Fibroblast of villous mesenchyme (primary cell): Measurements from ENCODE around the gene CHMP1B. TPM values are rescaled to one million over a fixed set of nuclear protein-coding genes. Genes with fewer than 3 reads are reported as not detected.

Experiments used
- DNase-seq: peaks from one replicate; pipeline ENCODE4 v3.0.0-alpha.2; 2010; ENCODE audit warnings: low read depth
- H3K4me3 ChIP-seq: 2 replicates; pipeline ENCODE4 v1.5.1; 2011; ENCODE audit warnings: low read depth, mild to moderate bottlenecking, low read length
- CTCF ChIP-seq: IDR thresholded peaks from 2 replicates; pipeline ENCODE4 v1.5.1; 2012; ENCODE audit warnings: low read depth, mild to moderate bottlenecking, low read length; ENCODE audit not compliant: insufficient read depth
- total RNA-seq: library from RNA; depleted of rRNA; stranded (reverse); fragments of >200 nt; gene quantifications from 2 replicates; pipeline ENCODE4 v1.2.3, GENCODE V29; 2012

CHMP1B gene
- total RNA-seq, 1 donor, result 40.6 TPM

GRCh38 chr18:11821208-11821607, 30.0 kb upstream of the CHMP1B start:
- TF ChIP-seq CTCF, result no peak
- no peak for DNase-seq

GRCh38 chr18:11821643-11822237, 29.5 kb upstream of the CHMP1B start:
- no peak for TF ChIP-seq CTCF
- no peak for DNase-seq
- no peak overlapping the region for H3K4me3 ChIP-seq

More at GRCh38 chr18:11821208-11821607, 30.0 kb upstream of the CHMP1B start:
- no peak overlapping the region for H3K4me3 ChIP-seq

GRCh38 chr18:11823545-11823944, 27.7 kb upstream of the CHMP1B start:
- TF ChIP-seq CTCF, result no peak
- no peak for DNase-seq
- no peak overlapping the region for H3K4me3 ChIP-seq

DNA sequence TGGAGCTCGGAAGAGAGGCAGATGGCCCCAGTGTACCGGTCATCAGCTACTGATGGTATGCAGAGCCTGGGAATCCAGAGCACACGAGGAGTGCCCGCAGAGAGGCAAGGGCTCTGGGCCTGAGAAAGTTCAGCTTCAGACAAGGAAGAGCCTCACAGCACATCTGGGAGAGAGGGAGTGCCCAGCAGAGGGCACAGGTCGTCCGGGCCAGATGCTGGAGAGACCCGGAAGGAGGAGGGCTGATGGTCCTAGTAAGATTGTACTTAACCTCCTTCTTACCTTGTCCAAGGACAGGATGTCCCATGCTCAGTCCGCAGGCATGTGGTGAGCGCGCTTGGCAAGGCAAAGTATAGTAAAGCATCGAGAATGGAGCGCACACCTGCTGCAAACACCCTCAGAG, 24.4 kb upstream of the CHMP1B start:
- peak; percentile 16 for TF ChIP-seq CTCF
- no peak overlapping the region for H3K4me3 ChIP-seq
- peak; percentile 11 for DNase-seq

DNA sequence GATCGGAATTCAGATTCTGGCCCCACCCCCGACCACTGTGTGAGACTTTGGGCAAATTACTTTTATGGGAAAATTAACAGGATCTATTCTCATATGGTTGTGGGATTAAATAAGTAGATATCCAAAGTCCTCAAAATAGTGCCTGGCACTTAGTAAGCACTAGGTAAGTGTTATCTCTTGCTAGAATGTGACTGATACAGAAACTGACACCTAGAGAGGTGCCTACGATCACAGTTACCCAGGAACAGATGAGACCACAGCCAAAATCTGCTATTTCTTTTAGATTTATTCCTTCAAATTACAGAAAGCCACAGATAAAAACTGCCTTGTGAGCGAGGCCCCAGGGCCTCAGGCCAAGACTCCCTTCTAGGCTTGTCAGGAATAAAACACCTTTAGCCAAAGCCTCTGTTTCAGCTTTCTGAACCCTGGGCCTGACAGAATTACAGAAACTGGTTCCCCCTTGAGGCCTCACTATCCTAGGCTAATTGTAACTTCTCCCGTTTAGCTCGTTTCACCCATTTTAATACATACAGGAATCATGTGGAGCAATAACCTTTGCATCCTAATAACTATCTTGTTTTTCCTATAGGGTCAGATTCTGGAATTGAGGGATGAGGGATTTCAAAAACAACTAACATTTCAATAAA, 22.3 kb upstream of the CHMP1B start:
- no peak overlapping the region for H3K4me3 ChIP-seq
- TF ChIP-seq CTCF, result no peak
- no peak for DNase-seq

- H3K4me3 ChIP-seq, result no peak overlapping the region
- TF ChIP-seq CTCF, result no peak
- DNase-seq, result no peak
Measured at GRCh38 chr18:11830585-11830984, 20.6 kb upstream of the CHMP1B start.
